Common myeloid progenitor, CD34-positive (primary cell): ENCODE results near the gene CNOT4.

Experiments used
- CTCF ChIA-PET: fragments of 350-600 bp; sonication (Branson Sonifier 250); formaldehyde crosslinking; loops from one replicate; lab custom pipeline; 2021; ENCODE audit warnings: antibody characterized with exemption; lab: Charles Lee
- POLR2A ChIA-PET: fragments of 350-600 bp; sonication (Branson Sonifier 250); formaldehyde crosslinking; loops from one replicate; lab custom pipeline; 2021; ENCODE audit warnings: antibody characterized with exemption; lab: Charles Lee
- DNase-seq, 3 donors: peaks; one replicate each; pipeline versions ENCODE4 v3.0.0 to v3.0.0-alpha.2; 2013
- H3K27ac ChIP-seq, 2 experiments: 1 replicate in 1 of 2; 2 replicates in 1 of 2; pipeline ENCODE4 v1.7.0; 2013; ENCODE audit warnings: inconsistent platforms in 2 of 2, low read length in 2 of 2, mild to moderate bottlenecking in 2 of 2, low read depth in 1 of 2, moderate library complexity in 1 of 2; ENCODE audit not compliant: severe bottlenecking in 2 of 2, insufficient read depth in 1 of 2, poor library complexity in 1 of 2
- H3K27me3 ChIP-seq, 5 experiments: replicated peaks in 2 of 5; 1 replicate in 3 of 5; 2 replicates in 2 of 5; pipeline versions ENCODE4 v1.6.1 to v1.7.0; 2013; ENCODE audit warnings: low read length in 4 of 5, mild to moderate bottlenecking in 2 of 5, moderate library complexity in 2 of 5, inconsistent platforms in 1 of 5; ENCODE audit not compliant: insufficient read depth in 5 of 5, control insufficient read depth in 4 of 5
- H3K36me3 ChIP-seq, 4 experiments: 1 replicate in 2 of 4; 2 replicates in 2 of 4; pipeline versions ENCODE4 v1.6.1 to v1.7.0; 2013; ENCODE audit warnings: low read length in 3 of 4, control low read depth in 1 of 4, mild to moderate bottlenecking in 1 of 4; ENCODE audit not compliant: control insufficient read depth in 4 of 4, insufficient read depth in 4 of 4
- H3K4me1 ChIP-seq, 4 experiments: 1 replicate in 3 of 4; 2 replicates in 1 of 4; pipeline versions ENCODE4 v1.6.1 to v1.7.1; 2013; ENCODE audit warnings: low read length in 3 of 4, mild to moderate bottlenecking in 3 of 4, control low read depth in 1 of 4, inconsistent platforms in 1 of 4, moderate library complexity in 1 of 4; ENCODE audit not compliant: control insufficient read depth in 4 of 4, insufficient read depth in 4 of 4; ENCODE audit errors: control extremely low read depth in 1 of 4
- H3K4me3 ChIP-seq, 7 experiments: 1 replicate in 4 of 7; 2 replicates in 3 of 7; pipeline versions ENCODE4 v1.5.1 to v1.7.0; 2013; ENCODE audit warnings: mild to moderate bottlenecking in 7 of 7, low read length in 6 of 7, moderate library complexity in 6 of 7, inconsistent platforms in 2 of 7, low read depth in 2 of 7, control low read depth in 1 of 7; ENCODE audit not compliant: insufficient read depth in 4 of 7, control insufficient read depth in 1 of 7; ENCODE audit errors: extremely low read depth in 1 of 7
- H3K9me3 ChIP-seq, 5 experiments: 1 replicate in 4 of 5; 2 replicates in 1 of 5; pipeline versions ENCODE4 v1.6.1 to v1.7.1; 2013; ENCODE audit warnings: low read length in 4 of 5, mild to moderate bottlenecking in 2 of 5, inconsistent platforms in 1 of 5, low read depth in 1 of 5, moderate library complexity in 1 of 5; ENCODE audit not compliant: control insufficient read depth in 4 of 5, insufficient read depth in 2 of 5; ENCODE audit errors: control extremely low read depth in 1 of 5
- WGBS: methylation state at CpG from one replicate; pipeline ENCODE4 v1.1.5; 2013; ENCODE audit not compliant: insufficient coverage; 5-methylcytosine and 5-hydroxymethylcytosine counted together

The CNOT4 gene

GRCh38 chr7:135341049-135341448 is 168.9 kb downstream of the CNOT4 start:
- no peak overlapping the region for H3K27ac ChIP-seq
- 91% methylated on average over 4 of the region's 5 CpGs for WGBS
- peaks cover 0 to 4% (median 0%) of the 10 kb centered on the region in 5 experiments for H3K27me3 ChIP-seq
- no peak for DNase-seq
- no peak overlapping the region for H3K4me3 ChIP-seq
- H3K9me3 ChIP-seq = no peaks in the 10 kb centered on the region
- no peaks in the 10 kb centered on the region for H3K4me1 ChIP-seq
- CTCF ChIA-PET = interaction anchor here (2.0 to 7.4 kb wide), 2 partner anchors 60 to 67 kb away, joined by 5 to 95 read pairs; no protein-coding TSS in a partner anchor
- no peaks in the 10 kb centered on the region for H3K36me3 ChIP-seq
- POLR2A ChIA-PET = no interaction called here

DNA sequence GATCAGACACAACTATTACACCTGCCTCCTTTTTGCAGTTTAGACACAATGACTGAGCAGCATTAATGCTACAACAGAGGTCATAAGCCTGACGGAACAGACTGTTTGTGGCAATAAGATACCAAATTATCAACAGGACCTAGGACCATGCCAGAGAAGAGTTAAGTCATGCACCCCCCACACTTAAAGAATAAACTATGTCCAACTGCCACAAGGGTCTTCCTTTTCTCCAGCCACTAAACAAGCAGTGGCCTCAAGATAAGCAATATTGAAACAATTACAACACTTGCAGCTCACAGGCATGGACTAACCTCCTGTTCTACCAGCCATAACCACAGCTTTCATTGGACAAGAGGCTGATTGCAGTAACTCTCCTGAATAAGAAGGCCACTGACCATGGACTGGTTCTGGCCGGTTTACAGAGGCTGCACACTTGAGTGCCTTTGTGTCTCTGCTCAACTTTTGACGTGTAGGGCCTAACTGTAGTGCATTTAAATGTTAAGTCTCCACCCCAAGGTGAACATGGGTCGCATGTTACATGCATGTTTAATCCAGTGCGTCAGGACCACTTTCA is 171.8 kb downstream of the CNOT4 start:
- Histone ChIP-seq H3K27me3 (peaks cover 0 to 3% (median 0%) of the 10 kb centered on the region in 5 experiments), H3K4me3 (no peak overlapping the region), H3K36me3 (no peaks in the 10 kb centered on the region), H3K4me1 (peaks cover 0 to 2% (median 0%) of the 10 kb centered on the region in 4 experiments), H3K9me3 (no peaks in the 10 kb centered on the region), H3K27ac (no peak overlapping the region)
- 94% methylated on average over 5 of the region's 5 CpGs for WGBS
- peak; percentile 11 to 79 (median 48) for DNase-seq
- POLR2A ChIA-PET = no interaction called here
- CTCF ChIA-PET = interaction anchor here (7.4 kb wide), 1 partner anchor 57 kb away, joined by 95 read pairs; no protein-coding TSS in a partner anchor

DNA sequence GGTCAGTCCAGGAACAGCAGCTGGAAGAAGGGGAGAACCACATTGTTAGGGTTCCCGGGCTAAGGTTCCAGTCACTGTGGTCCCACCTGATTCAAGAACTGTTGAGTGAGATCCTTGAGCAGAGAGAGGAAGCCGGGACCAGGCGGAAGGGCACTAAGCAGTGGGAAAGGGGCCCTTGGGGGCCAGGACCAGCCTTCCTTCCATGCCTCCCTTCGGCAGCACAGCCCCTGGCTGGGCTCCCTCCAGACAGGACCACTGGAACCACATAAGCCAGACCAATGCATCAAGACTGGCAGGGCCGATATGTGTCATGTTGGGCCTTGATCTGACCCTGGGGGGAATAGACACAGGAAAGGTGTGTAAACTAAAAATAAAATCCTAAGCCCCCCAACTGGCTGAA is 172.4 kb downstream of the CNOT4 start:
- CTCF ChIA-PET = interaction anchor here (7.4 kb wide), 1 partner anchor 56 kb away, joined by 95 read pairs; no protein-coding TSS in a partner anchor
- no peaks in the 10 kb centered on the region for H3K36me3 ChIP-seq
- H3K4me3 ChIP-seq = no peak overlapping the region
- no peak for DNase-seq
- WGBS = 100% methylated on average over 4 of the region's 5 CpGs
- H3K27me3 ChIP-seq = peaks cover 0 to 3% (median 0%) of the 10 kb centered on the region in 5 experiments
- no peaks in the 10 kb centered on the region for H3K9me3 ChIP-seq
- H3K4me1 ChIP-seq = peaks cover 0 to 2% (median 0%) of the 10 kb centered on the region in 4 experiments
- POLR2A ChIA-PET = no interaction called here
- H3K27ac ChIP-seq = no peak overlapping the region

GRCh38 chr7:135335628-135336139 is 174.2 kb downstream of the CNOT4 start:
- ChIA-PET CTCF (interaction anchor here (0.9 to 7.4 kb wide), 12 partner anchors 10 to 60 kb away, joined by 3 to 95 read pairs (median 6); no protein-coding TSS in a partner anchor), POLR2A (no interaction called here)
- WGBS = 33% methylated on average over 8 of the region's 9 CpGs
- H3K4me1 ChIP-seq = peaks cover 0 to 2% (median 0%) of the 10 kb centered on the region in 4 experiments
- no peaks in the 10 kb centered on the region for H3K36me3 ChIP-seq
- H3K9me3 ChIP-seq = no peaks in the 10 kb centered on the region
- no peak overlapping the region for H3K27ac ChIP-seq
- H3K27me3 ChIP-seq = no peaks in the 10 kb centered on the region
- H3K4me3 ChIP-seq = no peak overlapping the region
- peak; percentile 71 to 77 (median 74) for DNase-seq

DNA sequence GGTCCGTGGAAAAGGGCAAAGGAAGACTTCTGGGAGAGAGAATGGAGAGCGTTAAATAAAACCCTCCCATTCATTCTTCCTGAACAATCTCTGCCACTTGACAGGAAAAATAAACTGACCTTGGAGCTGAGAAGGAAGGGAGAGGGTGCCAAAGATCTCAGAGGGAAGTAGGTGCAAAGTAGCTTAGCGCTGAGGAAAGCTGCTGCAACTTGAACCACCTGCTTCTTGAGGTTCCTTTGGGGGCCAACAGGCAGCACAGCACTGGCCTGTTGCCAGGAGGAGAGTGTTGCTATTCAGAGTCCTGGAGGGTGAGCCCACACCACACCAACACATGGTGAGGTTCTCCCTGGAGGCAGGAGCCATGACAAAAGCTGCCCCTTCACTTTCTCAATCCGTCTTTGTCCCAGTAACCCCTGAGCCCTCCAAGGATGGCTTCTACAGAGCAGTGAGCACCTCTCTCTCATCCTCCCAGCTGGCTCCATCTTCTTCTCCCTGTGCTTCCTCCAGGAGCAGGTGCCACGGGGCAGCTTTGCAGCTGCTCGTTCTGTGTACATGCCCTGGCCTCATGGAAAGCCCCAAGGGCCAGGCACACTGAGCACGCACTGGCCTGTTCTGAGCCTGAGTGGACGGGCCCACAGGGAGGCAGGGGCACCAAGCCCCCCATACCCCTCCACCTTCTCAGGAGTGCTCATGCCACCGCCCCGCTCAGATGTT is 174.9 kb downstream of the CNOT4 start:
- POLR2A ChIA-PET = no interaction called here
- 67% methylated on average over 3 of the region's 10 CpGs for WGBS
- H3K9me3 ChIP-seq = no peaks in the 10 kb centered on the region

DNA sequence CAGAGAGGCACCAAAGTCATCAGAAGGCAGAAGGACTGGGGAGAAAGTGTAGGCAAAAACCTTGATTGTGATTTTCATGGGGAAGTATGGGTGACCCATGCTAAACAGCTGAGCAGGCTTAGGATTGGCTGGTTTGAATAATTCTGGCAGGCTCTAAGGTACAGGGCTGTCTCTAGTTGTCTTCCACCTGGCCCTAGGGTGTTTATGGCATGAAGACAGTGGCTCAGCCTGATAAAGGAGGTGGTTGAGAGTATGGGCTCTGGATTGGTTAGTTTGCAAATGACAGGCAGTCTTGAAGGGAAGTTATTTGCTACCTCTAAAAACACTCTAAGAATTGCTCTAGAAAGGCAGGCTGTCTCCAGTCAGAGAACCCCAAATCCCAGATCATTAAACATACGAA is 176.0 kb downstream of the CNOT4 start:
- ChIA-PET CTCF (interaction anchor here (1.3 to 7.4 kb wide), 4 partner anchors 9 to 58 kb away, joined by 3 to 95 read pairs (median 25); no protein-coding TSS in a partner anchor), POLR2A (no interaction called here)
- Histone ChIP-seq H3K9me3 (no peaks in the 10 kb centered on the region), H3K27me3 (no peaks in the 10 kb centered on the region), H3K4me3 (no peak overlapping the region), H3K4me1 (peaks cover 0 to 2% (median 0%) of the 10 kb centered on the region in 4 experiments), H3K27ac (no peak overlapping the region), H3K36me3 (no peaks in the 10 kb centered on the region)
- DNase-seq = no peak
- no CpG with 5 or more reads among the region's 1 CpG for WGBS

More for the DNA sequence above, 174.9 kb downstream of the CNOT4 start:
- no peaks in the 10 kb centered on the region for H3K27me3 ChIP-seq
- CTCF ChIA-PET = interaction anchor here (0.9 to 7.4 kb wide), 12 partner anchors 10 to 59 kb away, joined by 3 to 95 read pairs (median 6); no protein-coding TSS in a partner anchor
- H3K36me3 ChIP-seq = no peaks in the 10 kb centered on the region
- no peak overlapping the region for H3K4me3 ChIP-seq
- no peak overlapping the region for H3K27ac ChIP-seq
- DNase-seq = peak in 1 of 3 donors; percentile 17
- H3K4me1 ChIP-seq = peaks cover 0 to 2% (median 0%) of the 10 kb centered on the region in 4 experiments
